ENCODE measurements around the gene SLC25A1.
"Not testable (repeated sequence)": the region's sequence is repeated elsewhere in the genome, so short reads cannot be mapped to it uniquely, and the experiment has no call there.

Gene SLC25A1

GRCh38 chr22:19169002-19169946 lies 9.3 kb downstream of the SLC25A1 start:
- H3K4me3 ChIP-seq (ENCODE audit: low read depth, low read length), result no peak overlapping the region

DNA sequence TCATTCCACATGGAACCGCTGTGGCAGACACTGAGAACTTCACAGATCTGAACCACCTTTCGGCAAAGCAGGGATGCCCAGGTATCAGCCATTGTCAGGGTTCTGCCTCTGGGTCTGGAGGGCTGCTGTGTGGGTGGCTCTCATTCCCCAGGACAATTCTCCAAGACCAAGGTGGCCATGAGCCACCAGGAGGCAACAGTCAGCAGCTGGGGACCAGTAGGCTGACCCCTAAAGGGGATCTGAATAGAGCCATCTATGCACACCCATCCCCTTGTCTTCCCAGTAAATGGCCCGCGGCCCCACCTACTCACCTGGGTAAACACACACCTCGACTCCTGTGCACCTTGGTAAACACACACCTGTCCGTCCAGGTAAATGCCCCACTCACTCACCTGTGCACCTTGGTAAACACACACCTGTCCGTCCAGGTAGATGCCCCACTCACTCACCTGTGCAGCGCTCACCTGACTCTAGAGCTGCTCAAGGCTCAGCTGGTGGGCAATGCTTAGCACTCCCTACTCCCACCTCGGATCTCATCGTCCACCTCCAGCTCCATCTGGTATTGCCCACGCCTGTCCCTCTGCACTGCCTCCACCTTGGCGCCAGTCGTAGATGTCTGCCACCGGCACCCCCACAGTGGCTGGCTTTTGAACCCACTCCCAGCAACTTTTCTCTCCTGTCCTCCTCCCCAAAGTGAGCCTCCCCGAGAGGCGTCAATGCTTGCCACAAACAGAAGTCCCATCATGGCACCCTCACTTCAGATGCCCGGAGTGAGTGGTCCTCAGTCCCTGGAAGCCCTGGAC lies 10.2 kb downstream of the SLC25A1 start:
- TF ChIP-seq CTCF (IDR thresholded peaks at IDR 0.05; ENCODE audit: borderline replicate concordance, insufficient read depth, low read depth, low read length), result no peak
- H3K4me3 ChIP-seq (ENCODE audit: low read depth, low read length), result no peak overlapping the region

More at GRCh38 chr22:19169002-19169946, 9.3 kb downstream of the SLC25A1 start:
- TF ChIP-seq CTCF (IDR thresholded peaks at IDR 0.05; ENCODE audit: borderline replicate concordance, insufficient read depth, low read depth, low read length), result no peak

DNA sequence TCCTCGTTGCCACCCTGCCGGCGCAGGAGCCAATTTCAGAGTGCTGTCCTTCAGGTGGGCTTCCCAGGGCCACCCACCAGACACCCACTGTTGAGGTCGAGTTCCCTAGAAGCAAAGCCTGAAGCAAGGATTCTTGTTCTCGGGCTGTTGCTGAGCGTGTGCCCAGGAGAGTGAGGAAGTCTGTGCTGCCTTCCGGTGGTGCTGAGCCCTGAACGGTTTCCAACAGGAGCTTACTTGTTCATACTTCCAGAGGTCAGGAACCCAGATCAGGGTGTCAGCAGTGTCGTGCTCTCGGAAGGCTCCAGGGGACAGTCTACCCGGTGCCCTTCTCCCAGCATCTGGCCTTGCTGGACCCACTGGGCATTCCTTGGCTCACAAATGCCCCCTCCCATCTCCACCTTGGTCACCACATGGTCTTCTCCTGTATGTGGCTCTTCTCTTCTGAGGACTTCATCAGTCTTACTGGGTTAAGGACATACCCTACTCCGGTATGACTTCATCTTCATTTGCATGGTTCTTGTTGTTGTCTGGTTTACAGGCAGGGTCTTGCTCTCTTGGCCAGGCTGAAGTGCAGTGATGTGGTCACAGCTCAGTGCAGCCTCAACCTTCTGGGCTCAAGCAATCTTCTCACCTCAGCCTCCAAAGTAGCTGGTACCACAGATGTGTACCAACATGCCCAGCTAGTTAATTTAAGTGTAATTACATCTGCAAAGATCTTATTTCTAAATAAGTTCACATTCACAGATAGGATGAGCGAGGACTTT lies 11.2 kb downstream of the SLC25A1 start:
- TF ChIP-seq CTCF (IDR thresholded peaks at IDR 0.05; ENCODE audit: borderline replicate concordance, insufficient read depth, low read depth, low read length), result no peak

GRCh38 chr22:19166421-19166820 lies 12.1 kb downstream of the SLC25A1 start:
- no peak for TF ChIP-seq CTCF (IDR thresholded peaks at IDR 0.05; ENCODE audit: borderline replicate concordance, insufficient read depth, low read depth, low read length)
- no peak overlapping the region for H3K4me3 ChIP-seq (ENCODE audit: low read depth, low read length)

More for the DNA sequence above, 11.2 kb downstream of the SLC25A1 start:
- H3K4me3 ChIP-seq (ENCODE audit: low read depth, low read length), result no peak overlapping the region

DNA sequence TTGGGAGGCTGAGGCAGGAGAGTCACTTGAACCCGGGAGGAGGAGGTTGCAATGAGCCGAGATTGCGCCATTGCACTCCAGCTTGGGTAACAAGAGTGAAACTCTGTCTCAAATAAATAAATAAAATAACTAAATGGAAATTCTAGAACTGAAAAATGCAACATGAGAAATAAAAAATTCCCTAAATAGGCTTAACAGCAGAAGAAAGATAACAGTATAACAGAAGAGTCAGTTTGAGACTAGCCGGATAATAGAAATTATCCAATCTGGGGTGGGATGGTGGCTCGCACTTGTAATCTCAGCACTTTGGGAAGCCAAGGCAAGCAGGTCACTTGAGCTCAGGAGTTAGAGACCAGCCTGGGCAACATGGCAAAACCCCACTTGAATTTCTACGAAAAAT lies 14.1 kb downstream of the SLC25A1 start:
- no peak overlapping the region for H3K4me3 ChIP-seq (ENCODE audit: low read depth, low read length)
- TF ChIP-seq CTCF (IDR thresholded peaks at IDR 0.05; ENCODE audit: borderline replicate concordance, insufficient read depth, low read depth, low read length), result no peak

- H3K4me3 ChIP-seq (ENCODE audit: low read depth, low read length), result not testable (repeated sequence)
Measured at GRCh38 chr22:19158649-19159048, 19.9 kb downstream of the SLC25A1 start.

GRCh38 chr22:19156109-19156508 lies 22.4 kb downstream of the SLC25A1 start:
- not testable (repeated sequence) for H3K4me3 ChIP-seq (ENCODE audit: low read depth, low read length)

All from GM12875 (cell line).